KOPT-K1 (cell line): Measurements from ENCODE around the gene LHPP.

Experiments used
- H3K27ac ChIP-seq: fragments of 200-600 bp; sonication (generic); 2 replicates; pipeline ENCODE4 v1.5.1; 2016; ENCODE audit warnings: antibody characterized with exemption, mild to moderate bottlenecking, low read depth, low read length; ENCODE audit not compliant: poor library complexity, severe bottlenecking
- H3K36me3 ChIP-seq: fragments of 200-600 bp; sonication (generic); 2 replicates; pipeline ENCODE4 v1.5.1; 2017; ENCODE audit warnings: antibody characterized with exemption, mild to moderate bottlenecking, low read length, moderate library complexity; ENCODE audit not compliant: insufficient read depth
- H3K9me3 ChIP-seq: fragments of 200-600 bp; sonication (generic); 2 replicates; pipeline ENCODE4 v1.5.1; 2017; ENCODE audit warnings: antibody characterized with exemption, low read length, mild to moderate bottlenecking; ENCODE audit not compliant: insufficient read depth, poor library complexity, severe bottlenecking

LHPP gene

DNA sequence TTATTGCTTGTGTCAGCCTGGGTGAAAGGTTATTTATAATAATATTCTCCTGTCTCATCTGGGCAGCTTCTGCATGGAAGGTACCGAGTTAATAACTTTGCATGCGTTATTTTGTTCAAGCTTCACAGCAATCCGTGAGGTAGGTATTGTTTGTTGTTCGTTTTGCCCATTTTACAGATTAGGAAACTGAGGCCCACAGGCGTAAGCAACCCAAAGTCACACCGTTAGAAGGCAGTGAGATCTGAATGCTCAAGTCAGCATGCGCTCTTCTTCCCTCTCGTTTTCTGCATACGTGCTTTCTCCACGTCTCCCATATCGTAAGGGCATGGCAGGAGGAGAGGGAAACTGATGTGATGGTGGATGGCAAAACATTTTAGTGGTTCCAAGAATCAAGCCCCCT lies 34.1 kb downstream of the LHPP start:
- H3K27ac ChIP-seq = no peak overlapping the region
- peaks cover 1% of the 10 kb centered on the region; the same call in 1 of the 2 replicates for H3K36me3 ChIP-seq

DNA sequence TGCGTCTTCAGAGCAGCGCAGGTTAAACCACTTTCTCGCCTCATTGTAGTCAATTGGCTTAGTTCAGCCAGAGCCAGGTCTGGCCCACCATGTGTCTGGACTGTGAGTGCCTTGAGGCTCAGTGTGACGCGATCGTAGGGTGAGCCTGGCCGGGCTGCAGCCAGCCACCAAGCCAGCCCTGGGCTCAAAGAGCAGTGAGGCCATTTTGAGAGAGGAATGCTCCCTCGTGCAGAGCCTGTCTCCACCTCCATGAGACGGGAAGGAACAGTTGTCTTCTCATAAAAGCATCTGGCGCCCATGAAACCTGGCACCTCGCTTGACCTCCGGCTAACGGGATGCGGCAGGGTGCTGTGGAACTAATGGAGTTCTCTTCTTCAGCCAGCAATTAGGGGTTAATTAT lies 34.5 kb downstream of the LHPP start:
- Histone ChIP-seq H3K27ac (no peak overlapping the region), H3K36me3 (peaks cover 5% of the 10 kb centered on the region; the same call in 1 of the 2 replicates), H3K9me3 (peaks cover 7% of the 10 kb centered on the region)

More for the DNA sequence above, 34.1 kb downstream of the LHPP start:
- peaks cover 3% of the 10 kb centered on the region for H3K9me3 ChIP-seq

DNA sequence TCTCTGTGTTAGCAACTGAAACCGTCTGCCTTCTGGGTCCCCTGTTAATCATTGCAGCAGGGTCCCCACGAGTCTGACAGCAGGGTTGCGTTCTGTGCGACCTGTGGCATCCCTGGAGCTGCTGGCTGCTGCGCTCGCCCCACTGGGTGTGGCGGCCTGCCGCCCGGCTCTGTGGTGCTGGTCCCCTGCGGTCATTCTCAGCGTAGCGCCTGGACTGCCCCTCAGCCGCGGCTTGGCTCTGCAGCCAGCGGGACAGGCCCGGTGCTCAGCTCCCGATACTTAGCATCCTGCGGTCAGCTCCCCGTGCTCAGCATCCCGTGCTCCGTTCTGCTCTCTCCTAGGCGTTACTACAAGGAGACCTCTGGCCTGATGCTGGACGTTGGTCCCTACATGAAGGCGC lies 35.0 kb downstream of the LHPP start:
- H3K27ac ChIP-seq = no peak overlapping the region
- H3K9me3 ChIP-seq = peaks cover 7% of the 10 kb centered on the region
- peaks cover 5% of the 10 kb centered on the region; the same call in 1 of the 2 replicates for H3K36me3 ChIP-seq

DNA sequence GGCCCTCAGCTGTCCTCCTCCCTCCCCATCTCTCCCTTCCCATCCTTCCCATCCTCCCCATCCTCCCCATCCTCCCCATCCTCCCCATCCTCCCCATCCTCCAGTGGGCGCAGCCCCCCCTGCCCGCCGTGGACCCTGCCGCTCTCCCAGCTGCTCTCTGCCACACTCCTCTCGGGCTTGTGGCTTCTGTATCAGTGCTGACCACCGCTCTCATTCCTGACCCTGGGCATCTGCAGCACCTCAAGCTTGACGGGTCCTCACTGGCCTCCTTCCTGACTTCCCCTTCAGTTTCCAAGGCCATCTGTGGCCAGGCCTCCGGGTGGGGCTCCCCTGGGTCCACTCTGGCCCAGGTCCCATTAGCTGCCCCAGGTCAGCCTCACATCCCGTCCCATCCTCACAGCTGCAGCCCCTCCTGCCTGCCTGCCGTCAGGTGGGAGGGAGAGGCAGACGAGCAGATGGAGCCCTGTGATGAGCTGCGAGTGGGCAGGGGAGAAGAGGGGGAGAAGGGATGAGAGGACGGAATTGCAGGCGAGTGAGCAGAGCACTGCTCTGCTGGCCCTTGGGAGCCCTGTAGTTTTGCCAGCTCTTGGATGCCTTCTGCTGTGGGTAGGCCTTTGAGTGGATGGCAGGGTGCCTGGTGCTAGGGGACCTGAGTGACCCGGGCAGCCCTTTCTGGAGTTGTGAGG lies 35.7 kb downstream of the LHPP start:
- Histone ChIP-seq H3K27ac (no peak overlapping the region), H3K36me3 (peaks cover 5% of the 10 kb centered on the region; the same call in 1 of the 2 replicates), H3K9me3 (peaks cover 7% of the 10 kb centered on the region)

DNA sequence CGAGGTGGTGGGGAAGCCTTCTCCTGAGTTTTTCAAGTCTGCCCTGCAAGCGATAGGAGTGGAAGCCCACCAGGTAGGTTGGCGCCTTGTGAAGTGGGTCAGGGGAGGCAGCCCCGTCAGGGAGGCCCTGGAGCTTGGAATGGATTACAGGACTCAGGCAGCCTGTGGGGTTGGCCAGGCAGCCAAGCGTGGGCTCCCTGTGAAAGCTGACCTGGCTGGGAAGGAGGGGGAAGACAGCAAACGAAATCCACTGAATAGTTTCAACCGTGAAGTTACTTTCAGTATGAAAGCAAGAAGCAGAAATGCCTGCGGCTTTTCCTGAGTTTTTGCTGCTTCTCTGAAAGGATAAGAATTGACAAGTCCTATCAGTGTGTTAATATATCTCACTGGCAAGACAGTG lies 36.4 kb downstream of the LHPP start:
- Histone ChIP-seq H3K9me3 (peaks cover 7% of the 10 kb centered on the region), H3K27ac (no peak overlapping the region), H3K36me3 (peaks cover 5% of the 10 kb centered on the region; the same call in 1 of the 2 replicates)

DNA sequence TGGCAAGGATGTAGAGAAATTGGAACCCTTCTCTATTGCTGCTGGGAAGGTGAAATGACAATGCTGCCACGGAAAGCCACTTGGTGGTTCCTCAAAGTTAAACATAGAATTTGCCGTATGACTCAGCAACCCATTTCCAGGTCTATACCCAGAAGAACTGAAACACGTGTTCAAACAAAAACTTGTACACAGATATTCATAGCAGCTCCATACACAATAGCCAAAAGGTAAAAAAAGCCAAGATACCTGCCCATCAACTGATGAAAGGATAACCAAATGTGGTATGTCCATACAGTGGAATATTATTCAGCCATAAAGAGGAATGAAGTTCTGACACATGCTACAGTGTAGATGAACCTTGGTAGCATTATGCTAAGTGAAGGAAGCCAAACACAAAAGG lies 39.1 kb downstream of the LHPP start:
- Histone ChIP-seq H3K27ac (no peak overlapping the region), H3K9me3 (peaks cover 7% of the 10 kb centered on the region), H3K36me3 (peaks cover 5% of the 10 kb centered on the region; the same call in 1 of the 2 replicates)

DNA sequence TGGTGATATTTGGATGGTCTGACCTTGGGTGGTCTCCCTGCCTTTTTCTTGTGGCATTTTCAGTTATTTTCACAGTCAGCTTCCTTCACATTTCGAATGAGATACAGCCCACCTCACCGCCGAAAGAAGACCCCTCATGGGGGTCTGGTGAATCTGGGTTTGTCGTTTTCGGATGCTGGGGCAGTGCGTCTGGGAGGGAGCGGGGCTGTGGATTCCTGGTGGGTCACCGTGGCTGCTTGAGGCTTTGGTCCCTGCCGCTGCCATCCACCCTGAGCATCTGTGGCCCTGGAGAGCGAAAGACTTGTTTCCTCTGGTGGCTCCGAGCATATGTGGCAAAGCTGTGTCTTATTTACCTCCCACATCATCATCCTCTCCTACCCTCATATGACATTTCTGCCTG lies 43.1 kb downstream of the LHPP start:
- peaks cover 5% of the 10 kb centered on the region; the same call in 1 of the 2 replicates for H3K36me3 ChIP-seq
- H3K27ac ChIP-seq = no peak overlapping the region
- peaks cover 7% of the 10 kb centered on the region for H3K9me3 ChIP-seq

DNA sequence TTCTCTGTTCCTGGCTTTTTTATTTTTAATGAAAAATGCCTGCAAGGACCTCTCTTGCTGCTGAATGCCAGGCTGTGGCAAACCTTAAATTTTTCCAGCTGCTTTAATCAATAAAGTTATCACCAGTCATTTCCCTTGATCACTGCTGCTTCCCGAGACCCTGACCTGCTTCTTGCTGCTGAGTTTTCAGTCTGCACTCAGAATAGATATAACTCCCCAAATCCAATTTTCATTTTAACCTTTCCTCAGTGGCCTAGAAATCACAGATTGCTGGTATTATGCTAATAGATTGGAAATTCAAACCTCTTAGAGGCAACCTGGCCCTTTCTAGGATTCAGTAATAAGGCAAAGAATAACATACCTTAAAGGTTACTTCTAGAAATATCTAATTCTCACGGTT lies 43.7 kb downstream of the LHPP start:
- Histone ChIP-seq H3K9me3 (peaks cover 7% of the 10 kb centered on the region), H3K36me3 (peaks cover 5% of the 10 kb centered on the region; the same call in 1 of the 2 replicates), H3K27ac (no peak overlapping the region)

DNA sequence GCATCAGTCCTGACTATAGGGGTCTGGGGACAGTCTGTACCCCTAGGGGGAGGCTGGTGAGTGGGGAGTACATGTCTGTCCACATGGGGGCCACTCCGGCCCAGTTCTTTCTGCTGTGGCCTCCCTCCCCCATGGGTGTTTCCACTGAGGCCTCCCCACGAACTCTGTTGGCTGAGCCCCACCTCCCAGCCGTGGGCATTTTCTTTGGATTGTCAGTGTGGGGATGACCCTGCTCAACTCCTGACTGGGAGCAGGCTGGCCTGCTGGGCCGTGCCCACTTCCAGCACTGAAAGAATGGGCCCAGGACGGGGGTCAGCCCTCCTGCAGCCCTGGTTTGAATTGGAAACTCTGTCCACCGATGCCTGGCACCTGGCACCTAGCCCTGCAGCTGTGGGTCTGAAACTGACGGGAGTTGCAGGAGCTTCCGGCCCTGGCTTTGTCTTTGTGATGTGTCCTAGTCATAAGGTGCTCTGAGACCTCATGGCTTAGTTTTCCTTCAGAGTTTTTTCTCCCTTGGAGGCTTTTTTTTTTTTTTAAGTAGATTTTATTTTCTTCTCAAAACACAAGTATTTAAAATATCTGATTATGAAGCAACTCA lies 46.5 kb downstream of the LHPP start:
- H3K36me3 ChIP-seq = no peaks in the 10 kb centered on the region

DNA sequence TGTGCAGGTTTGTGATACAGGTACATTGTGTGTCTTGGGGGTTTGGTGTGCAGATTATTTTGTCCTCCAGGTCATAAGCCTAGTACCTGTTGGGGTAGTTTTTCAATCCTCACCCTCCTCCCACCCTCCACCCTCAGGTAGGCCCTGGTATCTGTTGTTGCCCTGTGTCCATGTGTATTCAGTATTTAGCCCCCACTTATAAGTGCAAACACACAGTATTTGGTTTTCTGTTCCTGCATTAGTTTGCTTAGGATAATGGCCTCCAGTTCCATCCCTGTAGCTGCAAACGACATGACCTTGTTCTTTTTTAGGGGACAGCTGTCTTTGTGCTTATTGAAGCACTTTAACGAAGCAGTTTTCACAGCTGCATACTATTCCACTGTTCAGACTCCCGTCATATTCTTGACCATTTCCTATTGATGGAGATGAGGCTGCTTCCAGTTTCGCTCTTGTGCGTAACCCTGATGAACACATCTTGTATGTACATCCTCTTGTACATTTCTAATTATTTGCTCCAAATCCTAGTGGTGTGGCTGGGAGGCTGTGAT lies 47.4 kb downstream of the LHPP start:
- no peaks in the 10 kb centered on the region for H3K9me3 ChIP-seq
- no peaks in the 10 kb centered on the region for H3K36me3 ChIP-seq
- H3K27ac ChIP-seq = no peak overlapping the region

More for the DNA sequence above, 46.5 kb downstream of the LHPP start:
- Histone ChIP-seq H3K27ac (no peak overlapping the region), H3K9me3 (no peaks in the 10 kb centered on the region)

DNA sequence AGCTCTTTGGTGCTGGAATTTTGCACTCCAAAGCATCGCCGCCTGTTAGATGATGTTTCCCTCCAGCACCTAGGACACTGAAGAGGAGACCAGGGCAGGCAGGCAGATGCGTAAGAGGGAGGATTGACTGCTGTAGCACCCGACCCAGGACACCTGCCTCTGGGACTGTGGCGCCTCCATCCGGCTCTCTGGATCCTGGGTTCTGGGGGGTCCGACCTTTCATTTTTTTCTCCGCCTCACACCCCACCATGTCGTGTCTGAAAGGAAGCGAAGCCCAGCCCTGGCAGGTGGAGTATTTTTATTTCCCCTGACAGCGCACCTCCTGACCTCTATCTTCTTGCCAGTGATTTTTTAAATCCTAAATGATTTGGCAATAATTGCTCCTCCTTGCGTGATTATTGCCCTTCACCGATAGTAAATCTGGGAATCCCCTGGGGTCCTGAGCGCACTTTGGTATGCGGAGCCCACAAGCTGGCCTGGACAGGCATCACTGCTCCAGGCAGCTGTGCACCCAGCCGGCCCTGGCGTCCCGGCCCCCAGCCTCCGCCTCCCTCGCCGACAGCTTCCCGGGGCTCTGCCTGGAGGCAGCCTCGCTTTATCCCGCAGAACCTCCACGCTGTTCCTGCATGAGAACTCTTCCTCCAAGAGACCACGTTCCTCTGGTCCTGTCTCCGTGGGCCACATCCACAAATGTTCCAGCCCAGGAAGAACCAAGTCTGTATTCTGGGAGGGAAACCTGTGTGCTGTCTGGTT lies 48.4 kb downstream of the LHPP start:
- H3K27ac ChIP-seq = no peak overlapping the region
- no peaks in the 10 kb centered on the region for H3K36me3 ChIP-seq
- no peaks in the 10 kb centered on the region for H3K9me3 ChIP-seq

DNA sequence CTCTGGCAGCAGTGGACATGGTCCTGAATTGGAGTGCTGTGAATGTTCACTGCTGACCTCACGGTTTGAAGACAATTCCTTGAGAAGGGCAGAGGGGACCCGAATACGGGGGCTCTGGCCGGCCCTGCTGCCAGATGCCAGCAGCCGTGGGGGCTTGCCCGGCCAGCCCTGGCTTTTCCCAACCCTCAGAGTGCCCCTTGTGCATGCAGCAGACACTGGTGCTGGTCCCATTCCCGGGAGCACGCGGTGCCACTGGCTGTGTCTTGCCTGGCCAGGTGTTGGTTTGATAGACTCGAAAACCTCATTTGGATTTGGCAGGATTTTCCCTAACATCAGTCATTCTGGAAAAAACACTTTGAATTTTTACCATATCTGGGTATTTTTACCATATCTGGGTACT lies 49.1 kb downstream of the LHPP start:
- H3K27ac ChIP-seq = no peak overlapping the region
- H3K36me3 ChIP-seq = no peaks in the 10 kb centered on the region

DNA sequence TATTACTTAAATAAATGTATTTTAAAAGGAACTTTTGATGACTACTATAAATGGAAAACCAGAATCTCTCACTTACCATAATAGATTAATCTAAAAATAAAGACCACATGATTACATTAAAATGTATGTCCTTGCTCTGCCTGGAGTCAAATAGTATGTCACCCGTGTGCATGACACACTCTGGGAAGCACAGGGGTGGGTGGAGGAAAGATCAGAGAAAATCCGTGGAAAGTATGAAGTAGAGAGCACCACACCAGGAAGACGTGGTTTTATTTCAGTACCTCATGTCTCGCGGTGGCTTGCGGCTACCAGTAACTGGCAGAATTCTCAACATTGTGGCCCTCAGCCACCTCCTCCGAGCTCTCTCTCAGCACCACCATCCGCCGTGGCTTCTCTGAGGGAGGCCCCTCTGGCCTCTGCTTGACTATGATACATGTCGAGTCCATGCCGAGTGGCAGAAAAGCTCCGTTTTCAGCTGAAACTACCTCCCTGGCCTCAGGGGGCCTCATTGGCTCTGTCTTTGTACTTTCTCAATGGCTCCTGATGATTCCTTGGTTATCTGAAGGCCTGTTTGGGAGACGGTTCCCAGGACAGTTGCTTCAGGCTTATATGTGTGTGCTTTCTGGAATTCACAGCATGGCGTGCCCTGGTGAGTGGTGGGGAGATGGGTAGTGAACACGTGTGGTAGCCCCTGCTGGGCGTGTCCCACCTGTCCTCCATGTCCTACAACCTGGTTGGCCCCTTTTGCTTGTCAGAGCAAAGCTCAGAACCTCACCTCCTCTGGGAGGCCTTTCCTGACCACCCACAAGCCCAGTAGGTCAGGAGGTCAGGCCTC lies 49.8 kb downstream of the LHPP start:
- Histone ChIP-seq H3K36me3 (no peaks in the 10 kb centered on the region), H3K9me3 (no peaks in the 10 kb centered on the region), H3K27ac (no peak overlapping the region)

More for the DNA sequence above, 49.1 kb downstream of the LHPP start:
- H3K9me3 ChIP-seq = no peaks in the 10 kb centered on the region

DNA sequence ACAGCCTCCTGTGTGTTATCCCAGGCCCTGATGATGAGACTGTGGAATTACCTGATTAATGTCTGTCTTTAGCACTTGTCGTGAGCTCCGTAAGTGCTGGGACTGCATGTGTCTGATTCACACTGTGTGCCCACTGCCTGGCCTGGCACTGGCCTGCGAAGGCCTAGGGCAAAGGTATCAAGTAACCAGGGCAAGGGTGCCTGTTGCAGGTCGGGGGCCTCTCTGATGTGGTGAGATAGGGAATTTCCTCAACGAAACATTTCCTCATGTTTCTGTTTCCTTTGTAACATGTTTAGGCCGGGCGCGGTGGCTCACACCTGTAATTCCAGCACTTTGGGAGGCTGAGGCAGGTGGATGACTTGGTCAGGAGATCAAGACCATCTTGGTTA lies 50.4 kb downstream of the LHPP start:
- no peaks in the 10 kb centered on the region for H3K9me3 ChIP-seq
- H3K36me3 ChIP-seq = no peaks in the 10 kb centered on the region
- no peak overlapping the region for H3K27ac ChIP-seq
